Frontal cortex (tissue), 4 donors: Measurements from ENCODE around the gene SULT1B1. TPM values are rescaled to one million over a fixed set of nuclear protein-coding genes. Genes with fewer than 3 reads are reported as not detected.
A peak's percentile ranks its signal among the peaks of the same experiment; 100 is the strongest.

Experiments
- DNase-seq, 2 donors: peaks; one replicate each; pipeline ENCODE4 v3.0.0; 2012; ENCODE audit warnings: low spot score in 2 of 2
- FAIRE-seq: peaks from 2 replicates; lab custom pipeline; 2012; peaks lifted over from hg19 to GRCh38; lab: Jason Lieb, UNC
- total RNA-seq: library from RNA; depleted of rRNA; stranded (reverse); fragments of >200 nt; gene quantifications from one replicate; pipeline ENCODE4 v1.2.3, GENCODE V29; 2014
- donor health status: control.
- donor health status: control.
- donor health status: control.

SULT1B1 gene
- total RNA-seq, 1 donor from 2014 or later: 0.41 TPM

DNA sequence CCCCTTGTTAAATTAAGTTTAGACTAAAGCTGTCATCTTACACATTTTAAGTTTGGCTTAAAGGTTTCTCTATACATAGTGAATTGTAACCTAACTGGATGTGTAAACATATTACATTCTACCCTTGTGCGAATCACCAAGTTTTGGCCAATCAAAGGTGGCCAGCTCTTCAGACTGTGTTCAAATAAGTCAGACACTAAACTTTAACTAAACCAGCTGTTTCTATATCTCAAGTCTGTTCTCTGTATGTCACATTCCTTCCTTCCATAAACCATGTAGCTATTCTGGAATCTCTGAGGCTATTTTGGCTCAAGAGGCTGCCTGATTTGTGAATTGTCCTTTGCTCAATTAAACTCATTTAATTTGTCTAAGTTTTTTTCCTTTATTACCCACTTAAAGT is 6.7 kb downstream of the SULT1B1 start:
- FAIRE-seq: no peak
- no peak for DNase-seq

GRCh38 chr4:69750346-69750745 is 10.1 kb downstream of the SULT1B1 start:
- FAIRE-seq: no peak
- no peak for DNase-seq

- DNase-seq: no peak
- no peak for FAIRE-seq
Observed at GRCh38 chr4:69749771-69750170, 10.6 kb downstream of the SULT1B1 start.

- FAIRE-seq: no peak
- no peak for DNase-seq
Observed at GRCh38 chr4:69748173-69748572, 12.2 kb downstream of the SULT1B1 start.

- DNase-seq (no peak), FAIRE-seq (no peak)
Observed at GRCh38 chr4:69744157-69744478, 16.3 kb downstream of the SULT1B1 start.

DNA sequence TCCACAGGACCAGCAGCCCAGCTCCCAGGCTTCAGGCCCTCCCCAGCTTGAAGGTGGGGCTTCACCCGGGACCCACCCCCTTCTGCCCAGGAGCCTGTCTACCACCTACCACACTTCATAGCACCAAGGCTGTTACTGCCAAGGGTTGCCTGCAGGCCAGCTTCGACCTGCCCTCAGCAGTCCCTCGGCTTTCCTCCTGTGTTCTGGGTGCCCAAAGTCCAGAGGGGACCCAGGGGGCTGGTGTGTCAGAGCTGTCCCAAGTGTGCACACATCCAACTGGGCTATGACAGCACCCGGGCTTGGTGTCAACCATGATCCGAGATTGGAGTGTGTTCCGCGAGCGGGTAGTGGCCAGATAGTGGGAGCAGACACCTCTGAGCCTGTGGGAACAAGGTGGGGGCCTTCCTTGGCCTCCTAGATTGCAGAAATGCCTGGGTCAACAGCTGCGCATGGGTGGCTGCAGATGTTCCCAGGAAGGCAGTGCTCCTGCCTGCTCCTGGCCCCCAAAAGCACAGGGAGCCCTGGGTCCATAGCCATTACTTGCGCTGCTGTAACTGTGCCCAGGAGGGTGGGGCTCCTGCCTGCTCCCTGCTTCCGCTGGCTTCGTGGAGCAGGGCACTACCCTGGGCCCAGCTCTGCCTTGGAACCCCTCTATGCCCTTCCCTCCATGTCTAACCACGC is 16.8 kb downstream of the SULT1B1 start:
- FAIRE-seq (no peak), DNase-seq (no peak)

DNA sequence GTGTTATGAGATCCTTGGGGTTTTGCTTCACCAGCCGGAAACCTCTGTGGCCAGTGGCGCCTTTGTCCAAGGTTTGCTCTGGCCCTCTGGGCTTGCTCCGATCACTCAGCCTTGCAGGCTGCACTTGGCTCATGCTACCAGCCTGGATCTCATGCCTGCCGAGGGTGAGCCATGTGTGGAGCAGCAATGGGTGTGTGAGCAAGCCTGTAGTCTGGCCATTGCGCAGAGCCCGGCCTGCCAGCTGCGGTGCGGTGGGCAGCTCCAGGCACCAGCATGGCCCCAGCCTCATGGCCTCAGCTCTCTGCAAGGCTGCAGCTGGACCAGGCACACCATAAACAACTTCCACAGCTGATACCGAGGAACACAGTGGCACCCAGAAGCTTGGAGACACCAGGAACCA is 17.8 kb downstream of the SULT1B1 start:
- no peak for FAIRE-seq
- no peak for DNase-seq

DNA sequence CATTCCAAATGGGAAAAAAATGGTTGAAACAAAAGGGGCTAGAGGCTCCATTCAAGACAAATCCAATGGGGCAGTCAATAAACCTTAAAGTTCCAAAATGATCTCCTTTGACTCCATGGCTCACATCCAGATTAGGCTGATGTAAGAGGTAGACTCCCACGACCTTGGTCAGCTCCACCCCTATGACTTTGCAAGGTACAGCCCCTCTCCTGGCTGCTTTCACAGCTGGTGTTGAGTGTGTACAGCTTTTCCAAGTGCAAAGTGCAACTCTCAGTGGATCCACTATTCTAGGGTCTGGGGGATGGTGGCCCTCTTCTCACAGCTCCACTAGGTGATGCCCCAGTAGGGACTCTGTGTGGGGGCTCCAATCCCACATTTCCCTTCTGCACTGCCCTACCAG is 21.5 kb downstream of the SULT1B1 start:
- DNase-seq (no peak), FAIRE-seq (no peak)

DNA sequence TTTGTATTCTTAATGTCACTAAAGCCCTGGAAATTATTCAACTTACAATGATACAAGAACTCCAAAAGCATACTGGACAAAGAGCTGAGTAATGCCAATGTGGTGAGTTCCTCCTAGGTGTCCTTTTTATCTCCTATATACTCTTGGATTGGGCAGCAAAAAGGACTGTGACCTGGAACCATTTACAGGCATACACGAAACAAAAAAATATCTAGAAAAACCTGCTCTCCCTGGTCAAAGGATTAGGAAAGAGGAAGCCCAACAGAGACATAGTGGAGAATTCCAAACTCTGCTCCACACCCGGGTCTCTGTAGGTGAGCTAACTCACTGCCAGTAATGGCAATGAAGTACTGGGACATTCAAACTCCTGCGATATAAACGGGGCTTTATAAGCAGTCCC is 25.3 kb downstream of the SULT1B1 start:
- FAIRE-seq (no peak), DNase-seq (no peak)

DNA sequence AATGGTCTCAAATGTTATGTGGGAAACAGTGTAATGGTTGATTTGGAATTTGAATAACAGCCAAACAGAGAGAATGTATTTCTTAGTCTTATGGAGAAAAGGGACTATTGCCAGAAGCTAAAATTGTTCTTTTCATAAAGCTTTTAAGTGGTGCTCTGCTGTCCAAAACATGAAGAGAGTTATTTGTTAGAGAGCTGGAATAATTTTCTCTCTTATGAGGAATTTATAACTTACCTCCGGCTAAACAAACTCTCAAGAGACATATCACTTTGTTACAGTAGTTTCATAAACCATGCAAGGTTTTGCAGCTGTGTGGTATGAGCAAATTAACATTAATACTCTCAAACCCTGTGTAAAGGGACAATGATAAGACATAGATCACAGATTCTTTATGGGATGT is 28.6 kb downstream of the SULT1B1 start:
- FAIRE-seq (no peak), DNase-seq (no peak)

DNA sequence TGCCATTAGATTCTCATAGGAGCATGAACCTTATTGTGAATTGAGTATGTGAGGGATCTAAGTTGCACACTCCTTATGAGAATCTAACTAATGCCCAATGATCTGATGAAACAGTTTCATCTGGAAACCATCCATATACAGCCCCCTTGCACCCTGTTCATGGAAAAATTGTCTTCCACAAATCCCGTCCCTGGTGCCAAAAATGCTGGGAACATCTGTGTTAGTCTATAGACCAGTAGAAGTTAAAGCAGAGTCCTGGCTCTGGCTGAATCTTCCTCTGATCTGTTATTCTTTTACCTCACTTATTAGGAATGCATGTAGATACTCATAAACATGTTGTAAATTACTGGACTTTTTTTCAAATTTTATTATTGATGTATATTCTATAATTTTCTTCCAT is 29.2 kb downstream of the SULT1B1 start:
- DNase-seq (no peak), FAIRE-seq (no peak)

DNA sequence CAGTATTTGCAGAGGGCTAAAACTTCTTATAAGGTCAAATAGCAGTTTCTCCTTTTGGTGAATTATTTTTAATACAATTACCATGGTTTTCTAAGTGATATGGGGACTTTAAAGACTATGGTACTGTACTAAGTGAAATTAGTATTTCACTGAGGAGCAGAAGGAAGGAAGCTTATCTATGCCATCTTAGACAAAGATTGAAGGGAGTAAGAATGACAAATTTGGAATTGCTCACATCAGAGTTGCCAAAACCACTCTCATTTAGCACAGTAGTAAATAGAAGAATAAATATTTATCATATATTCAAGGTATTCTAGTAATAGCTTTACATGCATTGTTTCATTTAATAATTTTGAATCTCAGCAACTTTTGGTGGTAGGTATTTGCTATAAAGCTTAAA is 30.4 kb downstream of the SULT1B1 start:
- no peak for DNase-seq
- no peak for FAIRE-seq

DNA sequence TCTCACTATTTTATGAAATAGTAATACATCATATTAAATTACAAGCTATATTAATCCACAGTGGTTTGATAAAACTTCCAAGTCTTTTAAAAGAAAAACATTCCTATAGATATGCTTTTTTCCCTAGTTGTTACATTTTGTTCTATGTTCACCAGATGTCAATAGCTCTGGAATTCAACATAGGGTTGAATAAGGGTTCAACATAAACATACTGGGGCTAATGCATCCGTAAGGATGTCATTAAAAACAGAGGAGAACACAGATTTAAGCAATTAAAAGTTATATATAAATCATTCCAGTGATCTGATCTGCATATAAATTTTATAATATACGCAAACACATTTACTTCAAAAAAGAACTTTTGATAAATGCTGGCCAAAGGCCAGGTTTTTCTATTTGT is 32.5 kb downstream of the SULT1B1 start:
- FAIRE-seq: no peak
- DNase-seq: no peak

- no peak for DNase-seq
- FAIRE-seq: peak; percentile 39
Observed at GRCh38 chr4:69727426-69727825, 33.0 kb downstream of the SULT1B1 start.

GRCh38 chr4:69726971-69727370 is 33.4 kb downstream of the SULT1B1 start:
- DNase-seq (no peak), FAIRE-seq (no peak)

DNA sequence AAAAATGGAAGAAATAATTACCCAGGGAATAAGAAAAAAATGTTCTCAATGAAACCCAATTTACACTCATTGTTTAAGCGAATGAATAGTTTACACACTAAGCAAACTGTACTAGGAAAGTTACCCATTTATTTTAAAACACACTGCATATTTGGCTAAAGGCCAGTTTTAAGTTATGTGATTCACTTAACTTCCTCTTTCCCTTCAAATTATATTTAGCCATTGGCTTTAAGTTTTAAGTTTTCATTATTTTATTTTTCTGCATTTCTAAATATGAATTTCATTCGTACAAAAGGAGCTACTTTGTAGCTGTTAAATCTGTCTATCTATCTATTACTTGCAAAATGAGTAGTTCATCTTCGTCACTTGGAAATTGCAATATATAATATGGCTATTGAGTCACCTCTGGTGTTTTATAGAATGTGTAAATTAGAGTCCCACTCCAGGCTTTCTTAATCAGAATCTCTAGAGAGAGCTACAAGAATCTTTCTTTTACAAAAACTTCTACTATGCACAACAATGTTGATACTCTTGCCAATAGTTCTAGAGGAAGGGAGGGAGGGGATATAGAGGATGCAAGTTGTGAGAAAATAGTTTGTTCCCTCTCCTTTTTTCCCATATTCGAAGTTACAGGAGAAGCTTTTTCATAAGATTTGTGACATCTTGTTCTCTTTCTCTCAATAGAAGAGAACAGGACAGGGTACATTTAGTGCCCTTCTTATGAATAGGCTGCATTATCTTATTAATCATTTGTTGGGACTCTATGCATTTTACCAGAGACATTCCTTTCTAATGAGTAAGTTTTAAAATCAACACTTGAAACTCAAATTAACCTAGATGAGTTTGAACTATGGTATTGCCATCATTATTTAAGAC is 41.8 kb downstream of the SULT1B1 start:
- no peak for FAIRE-seq
- no peak for DNase-seq

DNA sequence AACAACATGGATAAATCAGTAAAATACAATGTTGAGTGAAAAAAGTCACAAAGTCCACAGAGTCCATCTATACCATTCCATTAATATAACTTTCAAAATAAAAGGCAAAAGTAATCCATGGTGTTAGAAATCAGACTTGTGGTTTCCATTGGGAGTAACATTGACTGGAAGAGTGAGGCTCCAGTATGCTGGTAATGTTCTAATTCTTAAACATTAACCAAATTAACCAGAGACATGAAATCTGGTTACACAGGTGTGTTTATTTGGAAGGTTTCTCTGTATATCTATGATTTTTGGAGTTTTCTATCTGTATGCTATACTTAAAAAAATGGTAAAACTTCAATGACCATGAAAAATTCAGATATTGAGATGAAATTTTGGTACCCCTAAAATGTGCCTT is 42.6 kb downstream of the SULT1B1 start:
- no peak for FAIRE-seq
- DNase-seq: no peak

- DNase-seq (no peak), FAIRE-seq (no peak)
Observed at GRCh38 chr4:69716654-69717053, 43.8 kb downstream of the SULT1B1 start.

GRCh38 chr4:69714086-69714485 is 46.3 kb downstream of the SULT1B1 start:
- no peak for FAIRE-seq
- no peak for DNase-seq

- no peak for DNase-seq
- FAIRE-seq: no peak
Observed at GRCh38 chr4:69713593-69713992, 46.8 kb downstream of the SULT1B1 start.

- no peak for DNase-seq
- FAIRE-seq: no peak
Observed at GRCh38 chr4:69710580-69710979, 49.8 kb downstream of the SULT1B1 start.

DNA sequence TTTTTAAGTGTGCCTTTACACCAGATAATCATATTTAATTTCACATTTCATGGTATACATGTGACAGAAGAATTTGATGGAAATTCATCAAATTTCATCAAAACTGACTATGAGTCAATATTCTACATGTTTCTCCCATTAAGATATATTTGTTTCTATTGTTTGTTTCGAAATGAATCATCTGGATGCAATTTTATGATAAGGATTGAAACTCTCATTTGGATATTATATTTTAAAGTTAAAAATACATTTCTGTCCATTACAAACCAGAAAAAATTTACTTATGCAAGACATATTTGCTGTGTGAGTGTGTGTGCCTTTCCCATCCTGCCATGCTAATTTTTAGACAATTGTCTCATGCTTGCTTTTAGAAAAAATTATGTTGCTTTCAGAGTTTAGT is 52.2 kb downstream of the SULT1B1 start:
- FAIRE-seq: no peak
- DNase-seq: no peak
